GM12891 (cell line): ENCODE measurements around the gene PLCB1.

Experiments used
- POLR2A ChIP-seq: IDR thresholded peaks from 2 replicates; pipeline ENCODE4 v1.6.1; 2011; ENCODE audit warnings: low read depth, low read length, control low read depth
- POLR2AphosphoS5 ChIP-seq: IDR thresholded peaks from 2 replicates; pipeline ENCODE4 v1.6.1; 2011; ENCODE audit warnings: low read depth, low read length, control low read depth
- TAF1 ChIP-seq: IDR thresholded peaks from 2 replicates; pipeline ENCODE4 v1.6.1; 2011; ENCODE audit warnings: low read depth, low read length, control low read depth

GRCh38 chr20:8153281-8153908 lies 21.3 kb downstream of the PLCB1 start:
- no peak for TF ChIP-seq POLR2A
- no peak for TF ChIP-seq POLR2AphosphoS5
- TF ChIP-seq TAF1, result no peak
